Skeletal muscle satellite cell (primary cell): ENCODE measurements around the gene RB1.

ENCODE experiments used
- H3K27me3 ChIP-seq: 2 replicates; pipeline ENCODE4 v1.7.0; 2013; ENCODE audit warnings: low read length; ENCODE audit not compliant: control insufficient read depth, insufficient read depth
- H3K36me3 ChIP-seq: 2 replicates; pipeline ENCODE4 v1.7.0; 2013; ENCODE audit warnings: mild to moderate bottlenecking, control low read depth, low read length; ENCODE audit not compliant: insufficient read depth
- H3K4me1 ChIP-seq: 2 replicates; pipeline ENCODE4 v1.7.0; 2013; ENCODE audit warnings: low read length; ENCODE audit not compliant: control insufficient read depth, insufficient read depth
- H3K4me2 ChIP-seq: 2 replicates; pipeline ENCODE4 v1.7.0; 2013; ENCODE audit warnings: mild to moderate bottlenecking, low read length
- H3K4me3 ChIP-seq: 2 replicates; pipeline ENCODE4 v1.7.0; 2013; ENCODE audit warnings: low read length
- H3K9ac ChIP-seq: 2 replicates; pipeline ENCODE4 v1.7.0; 2013; ENCODE audit warnings: mild to moderate bottlenecking, low read depth, low read length, moderate library complexity
- H3K9me3 ChIP-seq: replicated peaks from 2 replicates; pipeline ENCODE4 v1.7.0; 2013; ENCODE audit warnings: mild to moderate bottlenecking, control low read depth, low read length

The RB1 gene

GRCh38 chr13:48299591-48299990 lies 4.0 kb upstream of the RB1 start:
- Histone ChIP-seq H3K9me3 (no peaks in the 10 kb centered on the region), H3K4me3 (no peak overlapping the region), H3K4me2 (no peak overlapping the region), H3K27me3 (no peaks in the 10 kb centered on the region), H3K9ac (no peak overlapping the region), H3K36me3 (no peaks in the 10 kb centered on the region), H3K4me1 (no peaks in the 10 kb centered on the region)

DNA sequence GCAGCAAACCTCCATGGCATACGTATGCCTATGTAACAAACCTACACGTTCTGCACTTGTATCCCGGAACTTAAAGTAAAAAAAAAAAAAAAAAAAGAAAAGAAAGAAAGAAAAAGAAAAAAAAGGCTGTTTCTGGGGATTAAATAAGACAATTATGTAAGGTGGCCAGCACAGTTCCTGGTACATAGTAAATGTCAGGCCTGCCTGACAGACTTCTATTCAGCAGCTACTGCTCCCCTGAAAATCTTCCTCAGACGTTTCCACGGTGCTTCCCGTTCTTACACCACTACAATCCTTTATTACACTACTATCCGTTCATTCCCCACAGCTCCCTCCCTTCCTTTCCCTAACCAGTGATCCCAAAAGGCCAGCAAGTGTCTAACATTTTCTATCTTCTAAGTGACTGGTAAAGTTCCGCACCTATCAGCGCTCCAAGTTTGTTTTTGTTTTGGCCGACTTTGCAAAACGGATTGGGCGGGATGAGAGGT lies 636 bp upstream of the RB1 start:
- Histone ChIP-seq H3K4me2 (peak overlapping the region; percentile 87), H3K9me3 (no peaks in the 10 kb centered on the region), H3K36me3 (no peaks in the 10 kb centered on the region), H3K4me1 (peaks cover 6% of the 10 kb centered on the region), H3K27me3 (no peaks in the 10 kb centered on the region), H3K4me3 (peak overlapping the region; percentile 86), H3K9ac (peak overlapping the region; percentile 96)

GRCh38 chr13:48304143-48304876 lies 759 bp downstream of the RB1 start:
- Histone ChIP-seq H3K36me3 (peaks cover 3% of the 10 kb centered on the region), H3K27me3 (no peaks in the 10 kb centered on the region), H3K9ac (peak overlapping the region; percentile 96), H3K9me3 (no peaks in the 10 kb centered on the region), H3K4me3 (peak overlapping the region; percentile 86), H3K4me2 (peak overlapping the region; percentile 87), H3K4me1 (peaks cover 6% of the 10 kb centered on the region)

DNA sequence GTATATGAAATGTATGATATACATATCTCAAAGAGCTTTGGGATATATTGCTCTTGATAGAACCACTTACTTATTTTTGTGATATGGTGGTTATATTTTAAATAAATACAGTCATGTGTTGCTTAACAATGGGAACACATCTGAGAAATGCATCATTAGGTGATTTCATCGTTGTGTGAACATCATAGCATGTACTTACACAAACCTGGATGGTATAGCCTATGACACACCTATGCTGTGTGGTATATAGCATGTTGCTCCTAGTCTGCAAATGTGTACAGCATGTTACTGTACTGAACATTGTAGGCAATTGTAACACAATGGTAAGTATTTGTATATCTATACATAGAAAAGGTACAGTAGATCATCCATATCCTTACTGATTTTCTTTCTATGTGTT lies 7.7 kb downstream of the RB1 start:
- Histone ChIP-seq H3K4me2 (no peak overlapping the region), H3K9me3 (no peaks in the 10 kb centered on the region), H3K4me3 (no peak overlapping the region), H3K4me1 (no peaks in the 10 kb centered on the region), H3K27me3 (no peaks in the 10 kb centered on the region), H3K36me3 (peaks cover 3% of the 10 kb centered on the region), H3K9ac (no peak overlapping the region)

DNA sequence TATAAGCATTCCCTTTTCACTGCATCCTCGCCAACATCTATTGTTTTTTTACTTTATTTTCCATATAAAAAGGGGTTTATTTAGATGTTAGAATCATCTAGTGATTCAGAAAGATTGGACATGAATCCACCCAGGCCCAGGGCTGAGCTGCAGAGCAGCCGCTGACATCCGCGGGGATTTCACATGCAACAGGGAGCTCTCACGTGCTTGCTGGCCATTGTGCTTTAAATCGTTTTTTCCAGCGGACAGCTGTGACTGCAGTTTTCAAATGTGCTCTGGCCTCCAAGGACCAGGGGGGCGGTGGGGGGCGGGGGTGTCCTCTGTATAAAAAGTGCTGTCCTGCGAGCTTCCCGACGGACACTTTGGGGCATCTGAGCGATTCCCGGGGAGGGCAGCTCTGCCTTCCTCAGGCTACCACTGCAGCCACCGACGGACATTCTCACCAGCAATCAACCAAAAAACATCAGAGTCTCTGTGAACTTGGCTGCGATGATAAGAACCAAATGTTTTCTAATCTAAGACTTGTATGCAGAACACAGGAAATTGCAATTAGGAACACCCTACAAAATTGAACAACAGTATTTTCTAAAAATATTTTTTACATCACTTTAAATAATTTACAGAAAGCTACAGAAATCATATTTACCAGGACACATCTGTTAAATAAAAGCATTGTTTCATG lies 12.6 kb downstream of the RB1 start:
- Histone ChIP-seq H3K36me3 (peaks cover 35% of the 10 kb centered on the region), H3K4me1 (no peaks in the 10 kb centered on the region), H3K4me3 (no peak overlapping the region), H3K4me2 (no peak overlapping the region), H3K9me3 (no peaks in the 10 kb centered on the region), H3K27me3 (no peaks in the 10 kb centered on the region), H3K9ac (no peak overlapping the region)

GRCh38 chr13:48316826-48317510 lies 13.4 kb downstream of the RB1 start:
- Histone ChIP-seq H3K4me1 (no peaks in the 10 kb centered on the region), H3K9ac (no peak overlapping the region), H3K27me3 (no peaks in the 10 kb centered on the region), H3K9me3 (no peaks in the 10 kb centered on the region), H3K4me2 (no peak overlapping the region), H3K36me3 (peaks cover 35% of the 10 kb centered on the region), H3K4me3 (no peak overlapping the region)

DNA sequence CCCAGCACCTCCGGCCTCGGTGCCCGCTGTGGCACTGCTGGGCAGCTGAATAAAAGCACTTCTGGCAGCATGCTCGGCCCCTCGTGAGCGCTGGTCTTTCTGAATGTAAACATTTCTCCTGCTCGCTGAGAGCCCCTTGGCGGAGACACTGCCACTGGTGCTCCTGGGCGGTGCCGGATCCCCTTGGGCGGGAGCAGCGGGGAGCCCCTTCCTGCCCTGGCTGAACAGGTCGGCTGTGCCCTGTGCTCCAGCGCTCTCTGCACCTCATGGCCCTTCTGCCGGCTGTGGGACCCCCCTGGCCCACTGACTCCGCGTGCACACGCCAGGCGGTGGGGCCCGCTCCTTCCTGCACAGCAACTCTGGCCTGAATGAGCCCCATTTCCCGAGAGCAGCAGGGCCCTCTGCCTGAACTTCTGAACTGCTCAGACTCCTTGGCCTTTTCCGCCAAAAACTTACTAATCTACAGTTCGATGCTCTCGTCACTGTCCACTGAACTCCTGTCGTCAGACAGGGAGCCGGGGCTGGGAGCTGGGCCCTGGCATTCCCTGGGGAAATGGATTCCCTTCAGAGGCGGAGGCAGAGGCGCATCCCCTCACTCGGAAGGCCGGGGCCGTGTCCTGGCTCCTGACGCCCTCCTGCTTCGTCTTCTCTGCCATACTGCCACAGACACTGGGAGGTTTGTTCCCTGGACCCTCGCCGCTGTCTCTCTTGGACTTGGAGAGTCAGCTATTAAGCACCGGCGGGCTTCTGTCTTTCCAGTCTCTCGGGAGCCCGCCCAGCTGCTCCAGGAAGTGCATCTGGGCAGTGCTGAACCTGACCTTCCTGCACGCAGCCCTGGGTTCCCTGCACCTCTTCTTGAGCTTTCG lies 14.2 kb downstream of the RB1 start:
- H3K4me3 ChIP-seq: no peak overlapping the region

GRCh38 chr13:48318377-48318811 lies 14.8 kb downstream of the RB1 start:
- H3K36me3 ChIP-seq: peaks cover 35% of the 10 kb centered on the region
- H3K9me3 ChIP-seq: no peaks in the 10 kb centered on the region
- no peak overlapping the region for H3K4me3 ChIP-seq
- no peak overlapping the region for H3K9ac ChIP-seq
- H3K27me3 ChIP-seq: no peaks in the 10 kb centered on the region
- no peak overlapping the region for H3K4me2 ChIP-seq
- H3K4me1 ChIP-seq: no peaks in the 10 kb centered on the region

More for the DNA sequence above, 14.2 kb downstream of the RB1 start:
- Histone ChIP-seq H3K36me3 (peaks cover 35% of the 10 kb centered on the region), H3K9me3 (no peaks in the 10 kb centered on the region), H3K4me2 (no peak overlapping the region), H3K9ac (no peak overlapping the region), H3K27me3 (no peaks in the 10 kb centered on the region), H3K4me1 (no peaks in the 10 kb centered on the region)

DNA sequence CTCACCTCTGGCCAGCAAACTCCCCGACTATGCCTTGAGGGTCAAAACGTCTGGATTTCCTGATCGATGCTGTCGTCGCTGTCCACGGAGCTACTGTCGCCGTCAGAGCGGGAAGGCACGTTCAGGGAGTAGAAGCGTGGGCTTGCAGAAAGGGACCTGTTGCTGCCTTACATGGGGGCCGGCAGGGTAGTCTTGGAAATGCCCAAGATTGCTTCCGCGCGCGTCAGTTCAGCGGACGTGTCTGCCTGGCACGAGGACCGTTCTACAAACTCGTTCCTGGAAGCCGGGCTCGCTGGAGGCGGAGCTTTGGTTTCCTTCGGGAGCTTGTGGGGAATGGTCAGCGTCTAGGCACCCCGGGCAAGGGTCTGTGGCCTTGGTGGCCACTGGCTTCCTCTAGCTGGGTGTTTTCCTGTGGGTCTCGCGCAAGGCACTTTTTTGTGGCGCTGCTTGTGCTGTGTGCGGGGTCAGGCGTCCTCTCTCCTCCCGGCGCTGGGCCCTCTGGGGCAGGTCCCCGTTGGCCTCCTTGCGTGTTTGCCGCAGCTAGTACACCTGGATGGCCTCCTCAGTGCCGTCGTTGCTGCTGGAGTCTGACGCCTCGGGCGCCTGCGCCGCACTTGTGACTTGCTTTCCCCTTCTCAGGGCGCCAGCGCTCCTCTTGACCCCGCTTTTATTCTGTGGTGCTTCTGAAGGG lies 15.4 kb downstream of the RB1 start:
- Histone ChIP-seq H3K4me2 (no peak overlapping the region), H3K9me3 (no peaks in the 10 kb centered on the region), H3K4me1 (no peaks in the 10 kb centered on the region), H3K27me3 (no peaks in the 10 kb centered on the region), H3K36me3 (peaks cover 35% of the 10 kb centered on the region), H3K4me3 (no peak overlapping the region), H3K9ac (no peak overlapping the region)

GRCh38 chr13:48319531-48320398 lies 16.2 kb downstream of the RB1 start:
- Histone ChIP-seq H3K4me1 (no peaks in the 10 kb centered on the region), H3K4me2 (no peak overlapping the region), H3K27me3 (no peaks in the 10 kb centered on the region), H3K4me3 (no peak overlapping the region), H3K9me3 (no peaks in the 10 kb centered on the region), H3K9ac (no peak overlapping the region), H3K36me3 (peaks cover 35% of the 10 kb centered on the region)
